ENCODE measurements around the gene PTGR3. TPM values are rescaled to one million over a fixed set of nuclear protein-coding genes. Genes with fewer than 3 reads are reported as not detected.

The PTGR3 gene, protein sequence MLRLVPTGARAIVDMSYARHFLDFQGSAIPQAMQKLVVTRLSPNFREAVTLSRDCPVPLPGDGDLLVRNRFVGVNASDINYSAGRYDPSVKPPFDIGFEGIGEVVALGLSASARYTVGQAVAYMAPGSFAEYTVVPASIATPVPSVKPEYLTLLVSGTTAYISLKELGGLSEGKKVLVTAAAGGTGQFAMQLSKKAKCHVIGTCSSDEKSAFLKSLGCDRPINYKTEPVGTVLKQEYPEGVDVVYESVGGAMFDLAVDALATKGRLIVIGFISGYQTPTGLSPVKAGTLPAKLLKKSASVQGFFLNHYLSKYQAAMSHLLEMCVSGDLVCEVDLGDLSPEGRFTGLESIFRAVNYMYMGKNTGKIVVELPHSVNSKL
- total RNA-seq (10 to 100 TPM; 48.5 to 71.3 (median 58.8) TPM), polyA plus RNA-seq (10 to 100 TPM; 10.0 to 19.2 TPM)
- long read RNA-seq, donor 1, full-length matches to known transcripts, result 61 of 73 reads
- long read RNA-seq, donor 1, partial matches to known transcripts, result 0 of 73 reads
- long read RNA-seq, donor 1, other reads (novel, unspliced or antisense), result 12 of 73 reads
- long read RNA-seq, donor 2, full-length matches to known transcripts, result 89 of 113 reads
- long read RNA-seq, donor 2, partial matches to known transcripts, result 0 of 113 reads
- long read RNA-seq, donor 2, other reads (novel, unspliced or antisense), result 24 of 113 reads
- long read RNA-seq, donor 3, full-length matches to known transcripts, result 67 of 110 reads
- long read RNA-seq, donor 3, partial matches to known transcripts, result 0 of 110 reads
- long read RNA-seq, donor 3, other reads (novel, unspliced or antisense), result 43 of 110 reads

- peak within 1 kb of the TSS; percentile 74 to 99 (median 94) for H3K4me3 ChIP-seq
- no peaks in the 10 kb centered on the region for H3K9me3 ChIP-seq
- H3K27ac ChIP-seq, result peak within 1 kb of the TSS; percentile 99 to 100 (median 100)
- WGBS, 2 donors, result 0 to 1% methylated on average over 76 to 84 of the region's 88 CpGs
- peak; percentile 87 to 93 for DNase-seq
- H3K27me3 ChIP-seq, result no peaks in the 10 kb centered on the region
- no peaks in the 10 kb centered on the region for H3K36me3 ChIP-seq
- peak; percentile 54 to 82 (median 72) for ATAC-seq
- peaks cover 9 to 68% (median 59%) of the 10 kb centered on the region in 9 donors for H3K4me1 ChIP-seq
- intact Hi-C loops (cut with DNase I), result loop anchor here in 4 of 10 donors (2.0 to 10.0 kb wide), 8 partner anchors 37 to 315 kb away; no protein-coding TSS in a partner anchor
- TF ChIP-seq, protein P1, sequence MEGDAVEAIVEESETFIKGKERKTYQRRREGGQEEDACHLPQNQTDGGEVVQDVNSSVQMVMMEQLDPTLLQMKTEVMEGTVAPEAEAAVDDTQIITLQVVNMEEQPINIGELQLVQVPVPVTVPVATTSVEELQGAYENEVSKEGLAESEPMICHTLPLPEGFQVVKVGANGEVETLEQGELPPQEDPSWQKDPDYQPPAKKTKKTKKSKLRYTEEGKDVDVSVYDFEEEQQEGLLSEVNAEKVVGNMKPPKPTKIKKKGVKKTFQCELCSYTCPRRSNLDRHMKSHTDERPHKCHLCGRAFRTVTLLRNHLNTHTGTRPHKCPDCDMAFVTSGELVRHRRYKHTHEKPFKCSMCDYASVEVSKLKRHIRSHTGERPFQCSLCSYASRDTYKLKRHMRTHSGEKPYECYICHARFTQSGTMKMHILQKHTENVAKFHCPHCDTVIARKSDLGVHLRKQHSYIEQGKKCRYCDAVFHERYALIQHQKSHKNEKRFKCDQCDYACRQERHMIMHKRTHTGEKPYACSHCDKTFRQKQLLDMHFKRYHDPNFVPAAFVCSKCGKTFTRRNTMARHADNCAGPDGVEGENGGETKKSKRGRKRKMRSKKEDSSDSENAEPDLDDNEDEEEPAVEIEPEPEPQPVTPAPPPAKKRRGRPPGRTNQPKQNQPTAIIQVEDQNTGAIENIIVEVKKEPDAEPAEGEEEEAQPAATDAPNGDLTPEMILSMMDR (IDR thresholded peaks at IDR 0.05), result no peak
Observed at GRCh38 chr18:75209129-75209950, at the start of gene PTGR3. TSS of gene PTGR3 (minus strand) at chr18:75209139. CDS start at chr18:75209058, 81 bp downstream.

- Histone ChIP-seq H3K36me3 (peaks cover 0 to 5% (median 0%) of the 10 kb centered on the region in 9 donors), H3K27me3 (no peaks in the 10 kb centered on the region), H3K9me3 (no peaks in the 10 kb centered on the region), H3K4me1 (peaks cover 0 to 46% (median 27%) of the 10 kb centered on the region in 9 donors), H3K4me3 (no peak overlapping the region), H3K27ac (no peak overlapping the region)
- WGBS, 2 donors, result 84% methylated on average over 14 of the region's 14 CpGs
- intact Hi-C loops (cut with DNase I), result loop anchor here in 1 of 10 donors (10.0 kb wide), 1 partner anchor 57 kb away; no protein-coding TSS in a partner anchor
- DNase-seq (no peak), ATAC-seq (no peak)
- TF ChIP-seq, protein P1 (IDR thresholded peaks at IDR 0.05), result no peak
Observed at GRCh38 chr18:75257605-75258004, 48.7 kb upstream of the PTGR3 start.

- DNase-seq (no peak), ATAC-seq (no peak)
- H3K36me3 ChIP-seq, result peaks cover 0 to 4% (median 0%) of the 10 kb centered on the region in 9 donors
- H3K9me3 ChIP-seq, result no peaks in the 10 kb centered on the region
- H3K27ac ChIP-seq, result no peak overlapping the region
- no peaks in the 10 kb centered on the region for H3K27me3 ChIP-seq
- TF ChIP-seq, protein P1 (IDR thresholded peaks at IDR 0.05), result no peak
- peaks cover 0 to 58% (median 38%) of the 10 kb centered on the region in 9 donors for H3K4me1 ChIP-seq
- intact Hi-C loops (cut with DNase I), result loop anchor here in 1 of 10 donors (10.0 kb wide), 1 partner anchor 58 kb away; no protein-coding TSS in a partner anchor
- no peak overlapping the region for H3K4me3 ChIP-seq
Observed at GRCh38 chr18:75256376-75256775, 47.4 kb upstream of the PTGR3 start.
